Lung (tissue), 16 donors: ENCODE measurements around the gene LIPJ. TPM values are rescaled to one million over a fixed set of nuclear protein-coding genes. Genes with fewer than 3 reads are reported as not detected.

Source experiments
- ATAC-seq: fragments of 200-7000 bp; cut with Tn5 transposase; one replicate; pipeline ENCODE4 v1.9.1; 2020; ENCODE audit warnings: moderate number of reproducible peaks; ENCODE audit not compliant: insufficient read depth, low FRiP score
- DNase-seq, 3 donors: peaks; one replicate each; pipeline ENCODE4 v3.0.0-alpha.2; 2013 to 2017
- H3K27ac ChIP-seq, 2 donors: one replicate each; pipeline ENCODE4 v1.5.1; 2013; ENCODE audit warnings: mild to moderate bottlenecking in 2 of 2, moderate library complexity in 2 of 2, control low read depth in 1 of 2, inconsistent platforms in 1 of 2, low read depth in 1 of 2, low read length in 1 of 2
- H3K27me3 ChIP-seq, 3 donors: one replicate each; pipeline ENCODE4 v1.5.1; 2013; ENCODE audit warnings: low read length in 2 of 3; ENCODE audit not compliant: control insufficient read depth in 3 of 3, insufficient read depth in 3 of 3
- H3K36me3 ChIP-seq, 4 donors: one replicate each; pipeline ENCODE4 v1.5.1; 2013; ENCODE audit warnings: low read length in 4 of 4, mild to moderate bottlenecking in 1 of 4, moderate library complexity in 1 of 4; ENCODE audit not compliant: control insufficient read depth in 4 of 4, insufficient read depth in 4 of 4
- H3K4me1 ChIP-seq, 5 donors: one replicate each; pipeline ENCODE4 v1.5.1; 2013; ENCODE audit warnings: low read length in 5 of 5, mild to moderate bottlenecking in 2 of 5, moderate library complexity in 1 of 5; ENCODE audit not compliant: control insufficient read depth in 5 of 5, insufficient read depth in 5 of 5
- H3K4me3 ChIP-seq: one replicate; pipeline ENCODE4 v1.5.1; 2013; ENCODE audit warnings: mild to moderate bottlenecking, control low read depth, moderate library complexity
- H3K9ac ChIP-seq, 2 donors: one replicate each; pipeline ENCODE4 v1.5.1; 2013; ENCODE audit warnings: low read length in 2 of 2, control low read depth in 1 of 2; ENCODE audit not compliant: insufficient read depth in 1 of 2
- H3K9me3 ChIP-seq, 4 donors: one replicate each; pipeline ENCODE4 v1.5.1; 2013; ENCODE audit warnings: low read length in 3 of 4, mild to moderate bottlenecking in 1 of 4, moderate library complexity in 1 of 4; ENCODE audit not compliant: control insufficient read depth in 4 of 4, insufficient read depth in 3 of 4
- CTCF ChIP-seq: IDR thresholded peaks from 2 replicates; pipeline ENCODE4 v1.5.1; 2012; ENCODE audit warnings: mild to moderate bottlenecking; ENCODE audit errors: control extremely low read depth, extremely low read depth
- WGBS, 2 donors: extraction: QIAGEN DNeasy Blood & Tissue Kit; methylation state at CpG; one replicate each; pipeline ENCODE4 v1.1.7; 2013; 5-methylcytosine and 5-hydroxymethylcytosine counted together
- long read RNA-seq, 5 donors: transcript quantifications; one replicate each; lab custom pipeline, GENCODE V29; 2026
- polyA plus RNA-seq, 2 donors: library from polyadenylated mRNA; stranded (reverse); fragments of 200-250 nt; gene quantifications; one replicate each; pipeline ENCODE4 v1.2.1, GENCODE V29; 2013
- total RNA-seq, 2 donors: library from RNA; depleted of rRNA in 1 of 2; stranded (reverse); fragments of >200 nt in 1 of 2; gene quantifications; one replicate each; pipeline ENCODE4 v1.2.1, GENCODE V29; 2014 to 2021
- donor health status: control.
- donor health status: control.
- donor health status: Bipolar disorder and iron deficiency.
- donor health status: healthy.
- donor health status: DM: yes; HTN: yes; CAD: no.

LIPJ gene
- total RNA-seq (under 1 TPM in 1 of 2 donors, not detected in 1; 0.14 TPM), polyA plus RNA-seq (under 1 TPM; 0.02 to 0.12 TPM)
- long read RNA-seq, donor 1: 0 reads
- long read RNA-seq, donor 2: 0 reads
- long read RNA-seq, donor 3: 0 reads
- long read RNA-seq, donor 4: 0 reads
- long read RNA-seq, donor 5: 0 reads

DNA sequence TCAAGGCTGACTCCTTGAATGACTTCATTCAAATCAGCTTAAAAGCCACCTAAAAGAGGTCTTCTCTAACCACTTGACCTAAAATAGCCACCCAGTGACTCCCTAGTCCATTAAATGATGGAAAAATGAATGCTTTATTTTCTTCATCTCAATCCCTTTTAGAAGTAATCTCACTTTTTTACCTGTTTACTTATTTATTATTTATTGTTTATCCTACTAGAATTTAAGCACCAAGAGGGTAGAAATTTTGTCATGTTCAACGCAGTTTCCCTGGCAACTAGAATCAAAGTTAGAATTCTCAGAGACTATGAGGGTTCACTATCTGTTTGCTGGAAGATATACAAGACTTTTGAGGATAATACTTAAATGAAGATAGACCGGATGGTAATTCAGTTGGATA, at the start of gene LIPJ:
LIPJ (plus strand) TSS at position 301 of the 400 bp plus-strand sequence. CDS start 3,926 bp downstream, outside the sequence.
- WGBS, 2 donors: 91 to 97% methylated on average over 2 of the region's 2 CpGs
- no peaks in the 10 kb centered on the region for H3K4me1 ChIP-seq

DNA sequence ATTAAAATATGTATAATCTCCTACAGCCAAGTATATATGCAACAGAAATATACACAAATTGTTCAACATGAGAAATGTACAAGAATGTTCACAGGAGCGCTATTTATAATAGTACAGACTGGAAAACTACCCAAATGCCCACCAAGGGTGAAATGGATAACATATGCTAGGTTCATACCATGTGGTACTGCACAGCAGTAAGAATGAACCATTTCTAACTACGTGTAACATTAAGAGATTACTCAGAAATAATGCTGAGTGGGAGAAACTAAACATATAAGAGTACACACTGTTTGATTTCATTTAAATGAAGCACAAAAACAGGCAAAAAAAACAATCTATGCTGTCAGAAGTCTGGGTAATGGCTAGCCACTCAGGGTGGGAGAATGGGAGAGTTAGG, 49.2 kb upstream of the LIPJ start:
- H3K4me3 ChIP-seq: no peak overlapping the region
- H3K27ac ChIP-seq: peak overlapping the region in 1 of 2 donors; percentile 31
- no peaks in the 10 kb centered on the region for H3K36me3 ChIP-seq
- no peaks in the 10 kb centered on the region for H3K27me3 ChIP-seq
- ATAC-seq (no peak), DNase-seq (peak in 1 of 3 donors; percentile 41)
- no peaks in the 10 kb centered on the region for H3K9me3 ChIP-seq
- peaks cover 0 to 36% (median 6%) of the 10 kb centered on the region in 5 donors for H3K4me1 ChIP-seq
- no peak for TF ChIP-seq CTCF
- 80 to 86% methylated on average over 2 of the region's 2 CpGs for WGBS, 2 donors
- no peak overlapping the region for H3K9ac ChIP-seq

More for the DNA sequence above, at the start of gene LIPJ:
- H3K4me3 ChIP-seq: no peak within 1 kb of the TSS
- H3K27ac ChIP-seq: no peak within 1 kb of the TSS
- no peak for TF ChIP-seq CTCF
- ATAC-seq (no peak), DNase-seq (no peak)
- no peaks in the 10 kb centered on the region for H3K36me3 ChIP-seq
- H3K27me3 ChIP-seq: no peaks in the 10 kb centered on the region
- H3K9me3 ChIP-seq: peaks cover 0 to 2% (median 0%) of the 10 kb centered on the region in 4 donors
- no peak within 1 kb of the TSS for H3K9ac ChIP-seq

DNA sequence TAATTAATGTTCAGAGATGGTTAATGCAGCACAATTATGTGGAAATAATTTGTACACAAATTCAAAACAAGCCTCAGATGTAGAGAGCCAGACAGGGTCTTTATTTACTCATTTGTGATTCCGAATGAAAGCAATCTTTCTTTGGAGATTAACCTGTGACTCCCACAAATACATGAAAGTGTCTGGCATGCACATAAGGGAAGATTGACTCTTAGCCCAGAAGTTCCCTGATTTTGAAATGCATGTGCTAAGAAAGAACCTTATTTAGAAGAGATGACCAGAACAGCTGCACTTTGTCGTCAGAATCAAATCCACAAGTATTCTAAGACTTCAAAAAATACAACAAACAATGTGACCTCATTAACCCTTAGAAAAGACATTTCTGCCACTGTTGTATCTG, 48.5 kb upstream of the LIPJ start:
- ATAC-seq: peak; percentile 12
- no peak for TF ChIP-seq CTCF
- DNase-seq: peak; percentile 18 to 93 (median 90)
- no peaks in the 10 kb centered on the region for H3K27me3 ChIP-seq
- H3K36me3 ChIP-seq: no peaks in the 10 kb centered on the region
- H3K27ac ChIP-seq: no peak overlapping the region
- H3K4me3 ChIP-seq: no peak overlapping the region
- H3K9me3 ChIP-seq: no peaks in the 10 kb centered on the region
- no peak overlapping the region for H3K9ac ChIP-seq
- H3K4me1 ChIP-seq: peaks cover 0 to 38% (median 6%) of the 10 kb centered on the region in 5 donors
- WGBS, 2 donors: 48 to 49% methylated on average over 2 of the region's 2 CpGs

DNA sequence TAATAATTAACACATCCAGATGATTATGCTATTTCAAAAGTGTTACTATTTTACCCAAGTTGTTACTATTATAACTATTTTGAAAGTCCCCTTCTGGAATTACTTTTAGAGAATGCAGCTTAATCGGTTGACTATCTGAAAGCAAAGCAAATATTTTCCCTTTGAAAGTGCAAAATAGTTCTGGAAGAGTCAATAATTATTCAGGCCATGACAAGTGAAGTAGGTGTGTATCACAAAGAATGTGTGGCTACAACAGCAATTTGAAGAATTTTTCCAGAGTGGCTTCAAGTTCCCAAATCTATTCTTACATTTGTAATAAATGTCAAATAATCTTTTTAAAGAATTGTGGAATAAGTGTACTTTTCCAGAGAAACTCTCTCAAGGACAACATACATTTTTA, 46.2 kb upstream of the LIPJ start:
- no peaks in the 10 kb centered on the region for H3K9me3 ChIP-seq
- no peak overlapping the region for H3K4me3 ChIP-seq
- H3K9ac ChIP-seq: no peak overlapping the region
- H3K36me3 ChIP-seq: no peaks in the 10 kb centered on the region
- no peak overlapping the region for H3K27ac ChIP-seq
- TF ChIP-seq CTCF: no peak
- WGBS, 2 donors: 65 to 91% methylated on average over 1 of the region's 1 CpG
- ATAC-seq: peak; percentile 51
- peak in 2 of 3 donors; percentile 38 to 50 for DNase-seq
- H3K27me3 ChIP-seq: no peaks in the 10 kb centered on the region
- H3K4me1 ChIP-seq: peaks cover 0 to 38% (median 6%) of the 10 kb centered on the region in 5 donors
